Ishikawa (cell line): ENCODE data around the gene PDE4B.

Experiments used
- CEBPB ChIP-seq: IDR thresholded peaks from 2 replicates; pipeline ENCODE4 v1.6.1; 2012
- CREB1 ChIP-seq: IDR thresholded peaks from 2 replicates; pipeline ENCODE4 v1.6.1; 2012; ENCODE audit warnings: low read depth
- EGR1 ChIP-seq: IDR thresholded peaks from 2 replicates; pipeline ENCODE4 v1.6.1; 2012
- EP300 ChIP-seq: IDR thresholded peaks from 2 replicates; pipeline ENCODE4 v1.6.1; 2012; ENCODE audit warnings: borderline replicate concordance
- FOXM1 ChIP-seq: IDR thresholded peaks from 2 replicates; pipeline ENCODE4 v1.6.1; 2012; ENCODE audit warnings: low read depth, borderline replicate concordance
- NFIC ChIP-seq: IDR thresholded peaks from 2 replicates; pipeline ENCODE4 v1.6.1; 2012
- RAD21 ChIP-seq: IDR thresholded peaks from 2 replicates; pipeline ENCODE4 v1.6.1; 2012; ENCODE audit warnings: low read depth
- TAF1 ChIP-seq: IDR thresholded peaks from 2 replicates; pipeline ENCODE4 v1.6.1; 2012; ENCODE audit warnings: low read depth, mild to moderate bottlenecking
- TCF12 ChIP-seq: IDR thresholded peaks from 2 replicates; pipeline ENCODE4 v1.6.1; 2012; ENCODE audit warnings: low read depth
- TEAD4 ChIP-seq: IDR thresholded peaks from 2 replicates; pipeline ENCODE4 v1.6.1; 2012
- YY1 ChIP-seq: IDR thresholded peaks from 2 replicates; pipeline ENCODE4 v1.6.1; 2012; ENCODE audit warnings: low read depth
- ZBTB7A ChIP-seq: IDR thresholded peaks from 2 replicates; pipeline ENCODE4 v1.6.1; 2012; ENCODE audit warnings: low read depth
- TF ChIP-seq, protein P1 (sequence below): IDR thresholded peaks from 2 replicates; pipeline ENCODE4 v1.6.1; 2012
- TF ChIP-seq, protein P2 (sequence below): IDR thresholded peaks from 2 replicates; pipeline ENCODE4 v1.6.1; 2012; ENCODE audit warnings: low read depth, mild to moderate bottlenecking
- TF ChIP-seq, protein P3 (sequence below): IDR thresholded peaks from 2 replicates; pipeline ENCODE4 v1.6.1; 2012

PDE4B gene

DNA sequence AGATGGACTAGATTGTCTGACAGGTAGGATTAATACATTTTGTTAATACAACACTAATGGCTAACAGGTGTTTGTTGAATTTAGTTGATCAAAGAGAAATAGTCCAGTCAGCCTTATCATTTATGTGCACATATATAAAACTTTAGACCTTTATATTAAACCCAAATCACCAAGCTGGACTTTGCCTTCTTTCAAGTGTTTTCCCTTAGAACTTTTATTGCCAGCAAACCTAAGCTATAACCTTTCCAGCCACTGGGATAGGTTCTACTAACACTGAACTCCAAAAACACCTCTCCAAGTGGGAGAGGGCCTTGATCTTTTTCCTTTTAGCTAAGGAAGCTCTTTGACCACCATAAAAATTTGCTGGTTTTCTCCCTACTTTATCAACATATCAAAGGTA lies 345.9 kb downstream of the PDE4B start:
- no peak for TF ChIP-seq FOXM1
- no peak for TF ChIP-seq TAF1
- no peak for TF ChIP-seq RAD21
- TF ChIP-seq EP300: no peak
- TF ChIP-seq ZBTB7A: no peak
- no peak for TF ChIP-seq TCF12

DNA sequence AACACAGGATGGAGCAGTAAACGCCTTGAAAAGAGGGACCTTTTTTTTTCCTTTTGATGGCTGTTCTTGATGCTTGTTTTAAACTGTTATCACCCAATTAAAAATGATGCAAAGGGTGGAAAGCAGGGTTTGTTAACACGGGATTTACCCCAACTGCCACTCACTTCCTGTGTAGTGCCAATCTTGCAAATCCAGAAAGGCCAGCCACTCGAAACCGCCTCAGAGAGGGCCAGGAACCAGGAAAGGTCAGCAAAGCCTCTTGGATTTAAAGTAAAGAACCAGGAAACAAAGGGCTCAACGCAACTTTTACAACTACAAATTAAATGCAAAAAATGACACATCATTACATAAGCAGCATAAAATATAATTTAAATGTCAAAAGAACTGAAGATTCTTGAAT lies 347.4 kb downstream of the PDE4B start:
- TF ChIP-seq, protein P1, sequence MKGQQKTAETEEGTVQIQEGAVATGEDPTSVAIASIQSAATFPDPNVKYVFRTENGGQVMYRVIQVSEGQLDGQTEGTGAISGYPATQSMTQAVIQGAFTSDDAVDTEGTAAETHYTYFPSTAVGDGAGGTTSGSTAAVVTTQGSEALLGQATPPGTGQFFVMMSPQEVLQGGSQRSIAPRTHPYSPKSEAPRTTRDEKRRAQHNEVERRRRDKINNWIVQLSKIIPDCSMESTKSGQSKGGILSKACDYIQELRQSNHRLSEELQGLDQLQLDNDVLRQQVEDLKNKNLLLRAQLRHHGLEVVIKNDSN: no peak
- TF ChIP-seq, protein P2, sequence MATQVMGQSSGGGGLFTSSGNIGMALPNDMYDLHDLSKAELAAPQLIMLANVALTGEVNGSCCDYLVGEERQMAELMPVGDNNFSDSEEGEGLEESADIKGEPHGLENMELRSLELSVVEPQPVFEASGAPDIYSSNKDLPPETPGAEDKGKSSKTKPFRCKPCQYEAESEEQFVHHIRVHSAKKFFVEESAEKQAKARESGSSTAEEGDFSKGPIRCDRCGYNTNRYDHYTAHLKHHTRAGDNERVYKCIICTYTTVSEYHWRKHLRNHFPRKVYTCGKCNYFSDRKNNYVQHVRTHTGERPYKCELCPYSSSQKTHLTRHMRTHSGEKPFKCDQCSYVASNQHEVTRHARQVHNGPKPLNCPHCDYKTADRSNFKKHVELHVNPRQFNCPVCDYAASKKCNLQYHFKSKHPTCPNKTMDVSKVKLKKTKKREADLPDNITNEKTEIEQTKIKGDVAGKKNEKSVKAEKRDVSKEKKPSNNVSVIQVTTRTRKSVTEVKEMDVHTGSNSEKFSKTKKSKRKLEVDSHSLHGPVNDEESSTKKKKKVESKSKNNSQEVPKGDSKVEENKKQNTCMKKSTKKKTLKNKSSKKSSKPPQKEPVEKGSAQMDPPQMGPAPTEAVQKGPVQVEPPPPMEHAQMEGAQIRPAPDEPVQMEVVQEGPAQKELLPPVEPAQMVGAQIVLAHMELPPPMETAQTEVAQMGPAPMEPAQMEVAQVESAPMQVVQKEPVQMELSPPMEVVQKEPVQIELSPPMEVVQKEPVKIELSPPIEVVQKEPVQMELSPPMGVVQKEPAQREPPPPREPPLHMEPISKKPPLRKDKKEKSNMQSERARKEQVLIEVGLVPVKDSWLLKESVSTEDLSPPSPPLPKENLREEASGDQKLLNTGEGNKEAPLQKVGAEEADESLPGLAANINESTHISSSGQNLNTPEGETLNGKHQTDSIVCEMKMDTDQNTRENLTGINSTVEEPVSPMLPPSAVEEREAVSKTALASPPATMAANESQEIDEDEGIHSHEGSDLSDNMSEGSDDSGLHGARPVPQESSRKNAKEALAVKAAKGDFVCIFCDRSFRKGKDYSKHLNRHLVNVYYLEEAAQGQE: no peak
- no peak for TF ChIP-seq CREB1
- TF ChIP-seq TEAD4: no peak
- no peak for TF ChIP-seq TCF12
- TF ChIP-seq EGR1: no peak
- TF ChIP-seq CEBPB: no peak
- TF ChIP-seq RAD21: no peak
- no peak for TF ChIP-seq YY1
- no peak for TF ChIP-seq FOXM1
- TF ChIP-seq, protein P3, sequence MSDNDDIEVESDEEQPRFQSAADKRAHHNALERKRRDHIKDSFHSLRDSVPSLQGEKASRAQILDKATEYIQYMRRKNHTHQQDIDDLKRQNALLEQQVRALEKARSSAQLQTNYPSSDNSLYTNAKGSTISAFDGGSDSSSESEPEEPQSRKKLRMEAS: no peak
- no peak for TF ChIP-seq EP300
- TF ChIP-seq TAF1: no peak
- no peak for TF ChIP-seq NFIC
- TF ChIP-seq ZBTB7A: no peak

DNA sequence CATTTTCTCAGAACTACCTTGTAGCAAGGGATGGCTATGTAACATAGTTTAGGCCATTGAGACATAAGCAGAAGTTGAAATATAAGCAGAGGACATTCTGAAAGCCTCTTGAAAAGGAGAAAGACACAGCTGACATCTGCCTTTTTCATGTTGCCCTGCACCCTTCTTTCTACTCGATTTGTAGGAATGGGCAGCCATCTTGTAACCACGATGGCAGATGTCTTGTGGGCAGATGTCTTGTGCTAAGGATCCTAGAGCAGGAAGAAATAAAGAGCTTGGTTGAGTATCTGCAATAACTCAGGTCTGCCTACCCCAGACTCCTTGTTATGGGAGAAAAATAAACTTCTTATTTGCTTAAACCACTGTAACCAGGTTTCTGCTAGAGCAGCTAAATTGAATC lies 351.0 kb downstream of the PDE4B start:
- TF ChIP-seq NFIC: no peak
- TF ChIP-seq EGR1: no peak
- no peak for TF ChIP-seq ZBTB7A
- TF ChIP-seq YY1: no peak

DNA sequence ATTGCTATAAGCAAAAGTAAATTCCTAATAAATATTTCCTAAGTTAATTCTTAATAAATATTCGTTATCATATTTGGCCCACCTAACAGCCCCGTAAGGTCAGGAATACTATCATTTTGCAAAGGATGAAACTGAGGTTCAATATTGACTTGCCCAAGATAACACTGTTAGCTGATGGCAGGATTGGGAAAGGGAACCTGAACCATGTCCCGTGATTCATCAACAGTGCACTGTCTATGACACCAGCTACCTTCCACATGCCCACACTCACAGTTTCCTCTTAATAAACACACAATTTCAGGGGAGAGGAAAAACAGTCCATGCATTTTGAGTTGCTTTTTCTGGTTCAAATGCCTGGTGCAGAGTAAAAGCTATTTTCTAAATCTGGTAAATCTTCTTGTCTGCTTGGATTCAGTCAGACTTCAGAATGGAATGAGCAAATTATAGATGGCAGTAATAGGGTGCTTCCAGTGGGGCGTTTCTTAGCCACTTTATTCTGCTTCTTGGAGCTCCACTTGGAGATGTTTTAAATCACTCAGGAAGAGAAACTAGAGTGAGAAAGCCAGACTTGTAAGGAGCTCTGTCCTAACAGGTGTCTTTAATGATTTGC lies 354.6 kb downstream of the PDE4B start:
- TF ChIP-seq TEAD4 (no peak), FOXM1 (no peak), RAD21 (no peak), CREB1 (no peak), EGR1 (no peak), CEBPB (no peak), YY1 (no peak)
- TF ChIP-seq, protein P3: no peak

DNA sequence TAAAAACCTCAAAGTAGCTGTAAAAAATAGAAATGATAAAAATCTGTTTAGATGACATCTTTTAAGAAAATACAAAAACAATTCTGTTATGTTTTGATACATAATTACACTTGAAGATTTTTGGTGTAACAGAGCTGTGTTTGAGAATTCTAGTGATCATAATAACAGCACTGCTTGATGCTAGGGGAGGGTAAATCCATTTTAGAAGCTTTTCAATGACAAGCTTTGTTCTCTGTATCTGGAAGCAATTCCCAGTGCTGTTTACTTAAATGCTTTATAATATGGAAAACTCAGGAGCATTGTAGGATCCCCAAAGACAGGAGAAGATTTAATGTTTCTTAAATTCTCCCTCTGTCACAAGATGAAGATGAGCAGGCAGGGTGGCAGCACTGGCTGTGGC lies 359.3 kb downstream of the PDE4B start:
- no peak for TF ChIP-seq CREB1

DNA sequence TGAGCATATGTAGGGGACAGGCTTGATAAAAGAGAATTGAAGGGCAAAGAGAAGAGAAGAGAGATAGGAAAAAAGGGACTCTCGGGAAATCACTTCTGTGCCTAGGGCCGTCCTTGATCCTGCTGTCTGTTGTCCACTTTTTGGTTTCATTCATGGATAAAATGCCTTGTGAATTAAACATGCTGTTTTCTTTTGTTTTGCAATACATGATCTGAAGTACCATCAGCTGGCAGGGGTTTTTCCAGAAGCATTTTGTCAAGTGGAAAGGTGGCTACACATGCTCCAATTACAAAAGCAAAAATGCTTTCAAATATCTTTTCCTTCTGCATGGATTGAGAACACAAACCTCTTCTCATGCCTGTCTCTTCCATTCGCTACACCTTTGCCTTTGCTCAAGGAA lies 361.7 kb downstream of the PDE4B start:
- TF ChIP-seq, protein P3: no peak
- TF ChIP-seq TEAD4 (no peak), TAF1 (no peak), CEBPB (no peak), EGR1 (no peak), CREB1 (no peak), ZBTB7A (no peak), TCF12 (no peak), NFIC (no peak), EP300 (no peak)
- TF ChIP-seq, protein P1: no peak
- TF ChIP-seq, protein P2: no peak

DNA sequence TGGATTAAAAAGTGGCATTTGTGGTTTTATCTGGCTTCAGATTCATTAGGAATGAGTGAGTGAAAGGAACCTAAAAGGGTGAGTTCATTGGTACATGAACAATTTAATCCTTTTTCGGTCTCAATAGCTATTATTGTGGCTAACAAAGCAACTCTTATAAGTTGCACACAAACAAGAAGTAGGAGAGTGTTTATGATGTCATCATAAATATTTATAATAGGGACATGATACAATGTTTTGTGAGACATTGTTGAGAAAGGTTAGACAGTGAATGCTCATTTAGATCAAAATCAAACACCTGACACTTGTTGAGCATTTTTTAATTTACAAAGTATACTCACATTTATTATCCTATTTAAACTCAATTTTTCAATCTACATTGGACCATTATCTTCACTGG lies 363.4 kb downstream of the PDE4B start:
- TF ChIP-seq, protein P2: no peak
- no peak for TF ChIP-seq ZBTB7A
- no peak for TF ChIP-seq YY1
- no peak for TF ChIP-seq TEAD4
- no peak for TF ChIP-seq EP300
- TF ChIP-seq FOXM1: no peak
- TF ChIP-seq TCF12: no peak
- TF ChIP-seq TAF1: no peak
- TF ChIP-seq EGR1: no peak
- TF ChIP-seq, protein P3: no peak
- no peak for TF ChIP-seq NFIC
- TF ChIP-seq RAD21: no peak
- TF ChIP-seq, protein P1: no peak
